ENCODE results near the gene NUDCD2.

The NUDCD2 gene

GRCh38 chr5:163496286-163496685 lies 36.4 kb upstream of the NUDCD2 start:
- TF ChIP-seq GATA1 (IDR thresholded peaks at IDR 0.05; ENCODE audit: low read depth, low read length) (no peak), POLR2A (IDR thresholded peaks at IDR 0.05; ENCODE audit: low read length) (no peak)
- DNase-seq = no peak

GRCh38 chr5:163489745-163490075 lies 29.8 kb upstream of the NUDCD2 start:
- TF ChIP-seq GATA1 (IDR thresholded peaks at IDR 0.05; ENCODE audit: low read depth, low read length) = no peak
- no peak for TF ChIP-seq POLR2A (IDR thresholded peaks at IDR 0.05; ENCODE audit: low read length)
- DNase-seq = no peak

- TF ChIP-seq POLR2A (IDR thresholded peaks at IDR 0.05; ENCODE audit: low read length) (no peak), GATA1 (IDR thresholded peaks at IDR 0.05; ENCODE audit: low read depth, low read length) (no peak)
- peak in 1 of 2 experiments; percentile 22 for DNase-seq
Measured at GRCh38 chr5:163489055-163489744, 29.3 kb upstream of the NUDCD2 start.

- no peak for TF ChIP-seq GATA1 (IDR thresholded peaks at IDR 0.05; ENCODE audit: low read depth, low read length)
- no peak for TF ChIP-seq POLR2A (IDR thresholded peaks at IDR 0.05; ENCODE audit: low read length)
Measured at GRCh38 chr5:163478982-163479271, 19.0 kb upstream of the NUDCD2 start.

GRCh38 chr5:163478126-163478981 lies 18.5 kb upstream of the NUDCD2 start:
- DNase-seq = no peak
- TF ChIP-seq GATA1 (IDR thresholded peaks at IDR 0.05; ENCODE audit: low read depth, low read length) (no peak), POLR2A (IDR thresholded peaks at IDR 0.05; ENCODE audit: low read length) (no peak)

More at GRCh38 chr5:163478982-163479271, 19.0 kb upstream of the NUDCD2 start:
- no peak for DNase-seq

GRCh38 chr5:163475411-163475810 lies 15.5 kb upstream of the NUDCD2 start:
- TF ChIP-seq GATA1 (IDR thresholded peaks at IDR 0.05; ENCODE audit: low read depth, low read length) = no peak
- no peak for TF ChIP-seq POLR2A (IDR thresholded peaks at IDR 0.05; ENCODE audit: low read length)
- DNase-seq = no peak

- TF ChIP-seq GATA1 (IDR thresholded peaks at IDR 0.05; ENCODE audit: low read depth, low read length) (no peak), POLR2A (IDR thresholded peaks at IDR 0.05; ENCODE audit: low read length) (no peak)
- DNase-seq = peak; percentile 17 to 26
Measured at GRCh38 chr5:163473635-163474243, 13.8 kb upstream of the NUDCD2 start.

GRCh38 chr5:163467682-163468081 lies 7.8 kb upstream of the NUDCD2 start:
- no peak for DNase-seq
- TF ChIP-seq GATA1 (IDR thresholded peaks at IDR 0.05; ENCODE audit: low read depth, low read length) (no peak), POLR2A (IDR thresholded peaks at IDR 0.05; ENCODE audit: low read length) (no peak)

GRCh38 chr5:163463063-163463435 lies 3.1 kb upstream of the NUDCD2 start:
- no peak for TF ChIP-seq POLR2A (IDR thresholded peaks at IDR 0.05; ENCODE audit: low read length)
- DNase-seq = no peak

- TF ChIP-seq POLR2A (IDR thresholded peaks at IDR 0.05; ENCODE audit: low read length) = peak; percentile 68
- TF ChIP-seq GATA1 (IDR thresholded peaks at IDR 0.05; ENCODE audit: low read depth, low read length) = no peak
- peak; percentile 83 to 89 for DNase-seq
Measured at GRCh38 chr5:163460562-163461171, 765 bp upstream of the NUDCD2 start, which contains the start of gene HMMR. Gene HMMR (plus strand): TSS chr5:163460632. CDS start chr5:163460693, 61 bp downstream.

GRCh38 chr5:163459462-163459818 lies 462 bp downstream of the NUDCD2 start:
- DNase-seq = no peak
- no peak for TF ChIP-seq GATA1 (IDR thresholded peaks at IDR 0.05; ENCODE audit: low read depth, low read length)
- no peak for TF ChIP-seq POLR2A (IDR thresholded peaks at IDR 0.05; ENCODE audit: low read length)

GRCh38 chr5:163458778-163459385 lies 1.0 kb downstream of the NUDCD2 start:
- TF ChIP-seq GATA1 (IDR thresholded peaks at IDR 0.05; ENCODE audit: low read depth, low read length) (no peak), POLR2A (IDR thresholded peaks at IDR 0.05; ENCODE audit: low read length) (no peak)
- DNase-seq = peak; percentile 45 to 66

- no peak for TF ChIP-seq POLR2A (IDR thresholded peaks at IDR 0.05; ENCODE audit: low read length)
- no peak for TF ChIP-seq GATA1 (IDR thresholded peaks at IDR 0.05; ENCODE audit: low read depth, low read length)
- no peak for DNase-seq
Measured at GRCh38 chr5:163456840-163457239, 3.1 kb downstream of the NUDCD2 start.

All from erythroblast (primary cell).